ENCODE results near the gene C22orf23.

Gene C22orf23

DNA sequence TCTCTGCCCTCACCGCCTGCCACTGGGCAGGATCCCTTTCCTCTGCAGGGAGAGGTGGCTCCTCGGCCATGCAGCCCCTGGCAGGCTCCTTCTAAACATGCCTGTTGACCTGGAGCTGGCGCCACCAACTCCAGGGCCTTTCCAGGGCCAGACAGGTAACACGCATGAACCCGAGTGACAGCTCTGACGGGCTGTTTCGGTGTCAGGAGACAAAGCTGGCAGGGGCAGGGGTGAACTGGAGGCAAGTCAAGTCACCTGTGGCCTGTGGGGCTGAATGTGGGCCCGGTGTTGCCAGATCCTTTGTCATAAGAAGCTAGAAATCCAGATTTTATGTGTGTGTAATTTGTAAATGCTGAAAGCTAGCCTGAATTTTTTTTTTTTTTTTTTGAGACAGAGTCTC is 11.3 kb downstream of the C22orf23 start:
- H3K4me3 ChIP-seq (ENCODE audit: low read depth, low read length): no peak overlapping the region
- TF ChIP-seq, protein P1, sequence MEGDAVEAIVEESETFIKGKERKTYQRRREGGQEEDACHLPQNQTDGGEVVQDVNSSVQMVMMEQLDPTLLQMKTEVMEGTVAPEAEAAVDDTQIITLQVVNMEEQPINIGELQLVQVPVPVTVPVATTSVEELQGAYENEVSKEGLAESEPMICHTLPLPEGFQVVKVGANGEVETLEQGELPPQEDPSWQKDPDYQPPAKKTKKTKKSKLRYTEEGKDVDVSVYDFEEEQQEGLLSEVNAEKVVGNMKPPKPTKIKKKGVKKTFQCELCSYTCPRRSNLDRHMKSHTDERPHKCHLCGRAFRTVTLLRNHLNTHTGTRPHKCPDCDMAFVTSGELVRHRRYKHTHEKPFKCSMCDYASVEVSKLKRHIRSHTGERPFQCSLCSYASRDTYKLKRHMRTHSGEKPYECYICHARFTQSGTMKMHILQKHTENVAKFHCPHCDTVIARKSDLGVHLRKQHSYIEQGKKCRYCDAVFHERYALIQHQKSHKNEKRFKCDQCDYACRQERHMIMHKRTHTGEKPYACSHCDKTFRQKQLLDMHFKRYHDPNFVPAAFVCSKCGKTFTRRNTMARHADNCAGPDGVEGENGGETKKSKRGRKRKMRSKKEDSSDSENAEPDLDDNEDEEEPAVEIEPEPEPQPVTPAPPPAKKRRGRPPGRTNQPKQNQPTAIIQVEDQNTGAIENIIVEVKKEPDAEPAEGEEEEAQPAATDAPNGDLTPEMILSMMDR (IDR thresholded peaks at IDR 0.05; ENCODE audit: insufficient read depth, low read depth, low read length, missing control alignments): no peak

DNA sequence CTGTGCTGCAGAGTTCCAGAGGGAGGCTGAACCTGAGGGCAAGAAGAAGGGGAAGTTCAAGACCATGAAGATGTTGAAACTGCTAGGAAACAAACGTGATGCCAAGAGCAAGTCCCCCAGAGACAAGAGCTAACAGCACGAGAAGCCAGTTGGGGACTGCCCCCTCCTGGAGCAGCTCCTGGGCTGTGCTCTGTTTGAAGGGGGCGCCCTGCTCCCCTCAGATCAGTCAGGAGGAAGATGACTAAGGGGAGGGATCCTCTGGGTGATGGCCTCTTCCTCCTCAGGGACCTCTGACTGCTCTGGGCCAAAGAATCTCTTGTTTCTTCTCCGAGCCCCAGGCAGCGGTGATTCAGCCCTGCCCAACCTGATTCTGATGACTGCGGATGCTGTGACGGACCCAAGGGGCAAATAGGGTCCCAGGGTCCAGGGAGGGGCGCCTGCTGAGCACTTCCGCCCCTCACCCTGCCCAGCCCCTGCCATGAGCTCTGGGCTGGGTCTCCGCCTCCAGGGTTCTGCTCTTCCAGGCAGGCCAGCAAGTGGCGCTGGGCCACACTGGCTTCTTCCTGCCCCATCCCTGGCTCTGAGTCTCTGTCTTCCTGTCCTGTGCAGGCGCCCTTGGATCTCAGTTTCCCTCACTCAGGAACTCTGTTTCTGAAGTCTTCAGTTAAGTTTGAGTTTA is 12.6 kb downstream of the C22orf23 start:
- no peak overlapping the region for H3K4me3 ChIP-seq (ENCODE audit: low read depth, low read length)
- DNase-seq (ENCODE audit: low read depth): no peak
- TF ChIP-seq, protein P1 (IDR thresholded peaks at IDR 0.05; ENCODE audit: insufficient read depth, low read depth, low read length, missing control alignments): no peak

More for the DNA sequence above, 11.3 kb downstream of the C22orf23 start:
- no peak for DNase-seq (ENCODE audit: low read depth)

DNA sequence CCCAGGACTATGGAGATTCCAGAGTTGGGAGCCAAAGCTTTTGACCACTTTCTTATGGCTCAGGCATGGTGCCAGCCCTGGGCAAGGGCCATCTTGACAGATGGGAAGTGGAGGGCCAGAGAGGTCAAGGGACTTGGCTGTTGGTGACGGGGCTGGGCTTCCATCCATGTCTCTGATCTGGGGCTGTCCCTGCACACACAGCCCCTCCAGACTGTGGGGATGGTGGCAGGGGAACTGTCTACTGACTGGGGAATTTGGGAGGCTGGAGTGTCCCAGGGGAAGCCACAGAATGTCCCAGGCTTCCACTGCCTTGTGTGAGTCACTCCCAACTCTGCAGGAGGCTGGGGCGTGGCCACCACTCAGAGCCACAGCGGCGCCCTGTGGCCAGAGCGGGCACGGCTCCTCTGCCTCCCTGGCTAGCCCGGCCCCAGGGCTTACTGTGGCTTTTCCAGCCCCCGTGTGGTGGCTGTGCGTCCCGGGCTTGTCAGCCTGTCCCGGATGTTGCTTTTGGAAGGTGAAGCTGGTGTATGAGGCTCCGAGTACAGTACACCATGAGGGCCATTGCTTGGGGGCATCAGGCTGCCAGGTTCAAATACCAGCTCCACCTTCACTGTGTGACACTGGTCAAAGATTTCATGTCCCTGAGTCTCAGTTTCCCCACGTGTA is 19.6 kb downstream of the C22orf23 start:
- H3K4me3 ChIP-seq (ENCODE audit: low read depth, low read length): no peak overlapping the region
- DNase-seq (ENCODE audit: low read depth): peak; percentile 84
- TF ChIP-seq, protein P1 (IDR thresholded peaks at IDR 0.05; ENCODE audit: insufficient read depth, low read depth, low read length, missing control alignments): peak; percentile 99

DNA sequence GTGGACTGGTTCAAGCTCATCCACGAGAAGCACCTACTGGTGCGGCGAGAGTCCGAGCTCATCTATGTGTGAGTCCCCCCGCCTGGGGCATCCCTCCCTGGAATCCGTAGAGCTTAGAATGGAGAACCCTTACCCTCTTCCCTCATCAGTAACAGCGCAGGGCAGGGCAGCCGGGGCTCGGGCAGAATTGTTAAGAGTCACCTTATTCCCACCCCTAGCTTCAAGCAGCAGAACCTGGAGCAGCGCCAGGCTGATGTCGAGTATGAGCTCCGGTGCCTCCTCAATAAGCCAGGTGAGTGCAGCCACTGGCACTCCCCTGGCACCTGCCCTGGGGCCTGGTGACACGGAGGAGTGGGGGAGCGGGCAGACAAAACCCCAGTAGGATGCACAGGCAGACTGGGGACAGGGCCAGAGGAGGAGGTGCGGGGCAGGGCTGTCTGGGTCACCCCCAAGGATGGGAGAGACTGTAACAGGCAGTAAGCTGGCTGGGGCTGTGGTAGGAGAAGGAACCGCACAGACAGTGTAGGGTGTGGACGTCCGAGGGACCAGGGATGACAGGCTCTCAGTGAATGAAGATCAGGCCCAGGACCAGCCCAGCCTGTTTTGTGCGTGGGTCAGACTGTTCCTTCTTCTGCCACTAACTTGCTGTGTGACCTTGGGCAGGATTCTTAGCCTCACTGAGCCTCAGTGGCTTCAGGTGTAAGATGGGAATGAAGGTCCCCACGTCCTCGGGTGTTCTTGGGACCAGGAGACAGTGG is 20.4 kb downstream of the C22orf23 start:
- TF ChIP-seq, protein P1 (IDR thresholded peaks at IDR 0.05; ENCODE audit: insufficient read depth, low read depth, low read length, missing control alignments): no peak
- H3K4me3 ChIP-seq (ENCODE audit: low read depth, low read length): no peak overlapping the region
- DNase-seq (ENCODE audit: low read depth): no peak

DNA sequence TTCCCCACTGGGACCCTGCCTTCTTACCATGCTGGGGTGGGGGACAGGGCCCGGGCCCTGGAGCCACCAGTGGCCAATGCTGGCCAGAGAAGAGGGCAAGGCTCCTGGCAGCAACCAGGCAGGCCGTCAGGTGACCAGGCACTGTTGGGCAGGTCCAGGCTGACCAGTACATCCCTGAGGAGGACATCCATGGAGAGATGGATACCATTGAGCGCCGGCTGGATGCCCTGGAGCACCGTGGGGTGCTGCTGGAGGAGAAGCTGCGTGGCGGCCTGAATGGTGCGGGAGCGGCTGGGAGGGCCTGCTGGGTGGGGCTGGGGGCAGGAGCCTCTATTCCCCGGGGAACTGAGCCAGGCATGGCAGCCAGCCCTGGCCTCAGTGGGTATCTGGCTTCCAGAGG is 21.0 kb downstream of the C22orf23 start:
- no peak for DNase-seq (ENCODE audit: low read depth)
- TF ChIP-seq, protein P1 (IDR thresholded peaks at IDR 0.05; ENCODE audit: insufficient read depth, low read depth, low read length, missing control alignments): no peak
- no peak overlapping the region for H3K4me3 ChIP-seq (ENCODE audit: low read depth, low read length)

DNA sequence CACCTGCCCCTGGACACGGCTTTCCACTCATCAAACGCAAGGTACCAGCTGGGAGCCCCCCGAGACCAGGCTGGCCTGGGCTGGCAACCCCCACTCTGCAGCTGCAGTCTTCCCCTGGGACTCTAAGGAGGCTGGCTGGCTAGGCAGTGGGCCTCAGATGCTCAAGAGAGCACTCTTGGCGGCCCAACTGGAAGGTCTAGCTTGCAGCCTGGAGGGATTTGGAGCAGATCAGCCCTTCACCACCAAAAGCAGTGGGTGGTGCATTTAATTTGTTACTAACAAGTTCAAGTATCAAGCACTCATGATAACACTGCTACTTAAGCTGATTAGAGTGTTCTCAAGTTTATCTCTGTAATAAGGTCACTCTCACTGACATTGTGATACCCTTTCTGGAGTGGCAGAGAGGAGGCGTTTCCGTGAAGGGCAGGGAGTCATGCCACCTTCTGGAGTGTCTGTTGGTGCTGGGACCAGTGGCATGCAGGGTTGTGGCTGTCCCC is 21.5 kb downstream of the C22orf23 start:
- TF ChIP-seq, protein P1 (IDR thresholded peaks at IDR 0.05; ENCODE audit: insufficient read depth, low read depth, low read length, missing control alignments): no peak
- H3K4me3 ChIP-seq (ENCODE audit: low read depth, low read length): no peak overlapping the region
- DNase-seq (ENCODE audit: low read depth): no peak
